Measurements from ENCODE around the gene IL1F10.

The IL1F10 gene

DNA sequence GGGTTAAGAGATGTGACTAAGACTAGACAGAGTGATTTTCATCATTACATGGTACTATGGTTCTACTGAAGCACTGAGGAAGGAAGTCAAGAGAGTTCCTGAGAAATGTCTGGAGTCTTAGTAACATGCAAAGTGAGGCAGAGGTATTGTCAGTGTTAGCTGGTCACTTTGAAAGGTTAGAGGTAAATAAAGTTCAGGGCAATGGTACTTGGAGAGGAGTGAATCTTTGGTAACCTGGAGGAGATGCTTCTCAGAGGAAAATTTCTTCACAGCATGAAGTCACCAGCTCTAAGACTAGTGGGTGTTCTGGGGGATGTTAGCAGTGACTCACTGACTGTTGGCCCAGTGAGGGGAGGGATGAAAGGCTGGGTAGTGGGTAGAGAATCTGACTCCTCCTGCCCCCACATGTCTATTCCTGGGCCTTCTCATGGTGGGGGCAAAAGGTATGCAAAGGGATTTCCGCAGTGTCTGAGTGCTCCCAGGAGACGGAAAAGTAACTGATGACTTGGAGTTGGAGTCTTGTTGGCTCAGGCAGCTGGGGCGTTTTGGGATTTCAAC lies 36.4 kb downstream of the IL1F10 start:
- no peaks in the 10 kb centered on the region for H3K4me1 ChIP-seq (ENCODE audit: low read length)
- H3K9me3 ChIP-seq (ENCODE audit: insufficient read depth, low read length) = no peaks in the 10 kb centered on the region
- no peak for TF ChIP-seq CTCF (IDR thresholded peaks at IDR 0.05; ENCODE audit: low read depth, low read length)
- no peak for TF ChIP-seq EZH2phosphoT487 (IDR thresholded peaks at IDR 0.05; ENCODE audit: low read depth)
- H3K4me3 ChIP-seq (ENCODE audit: low read length) = no peak overlapping the region
- no peak overlapping the region for H3K27ac ChIP-seq (ENCODE audit: low read length)
- H3K4me2 ChIP-seq (ENCODE audit: low read length) = no peak overlapping the region
- no peaks in the 10 kb centered on the region for H3K27me3 ChIP-seq (ENCODE audit: low read depth, low read length)
- no peaks in the 10 kb centered on the region for H3K36me3 ChIP-seq (replicated peaks; ENCODE audit: low read depth, low read length)
- H2AFZ ChIP-seq (ENCODE audit: low read depth, low read length) = no peak overlapping the region
- H3K79me2 ChIP-seq (ENCODE audit: low read length) = no peaks in the 10 kb centered on the region
- no peak overlapping the region for H3K9ac ChIP-seq (ENCODE audit: low read length)
- no peaks in the 10 kb centered on the region for H4K20me1 ChIP-seq (ENCODE audit: insufficient read depth, low read length)

DNA sequence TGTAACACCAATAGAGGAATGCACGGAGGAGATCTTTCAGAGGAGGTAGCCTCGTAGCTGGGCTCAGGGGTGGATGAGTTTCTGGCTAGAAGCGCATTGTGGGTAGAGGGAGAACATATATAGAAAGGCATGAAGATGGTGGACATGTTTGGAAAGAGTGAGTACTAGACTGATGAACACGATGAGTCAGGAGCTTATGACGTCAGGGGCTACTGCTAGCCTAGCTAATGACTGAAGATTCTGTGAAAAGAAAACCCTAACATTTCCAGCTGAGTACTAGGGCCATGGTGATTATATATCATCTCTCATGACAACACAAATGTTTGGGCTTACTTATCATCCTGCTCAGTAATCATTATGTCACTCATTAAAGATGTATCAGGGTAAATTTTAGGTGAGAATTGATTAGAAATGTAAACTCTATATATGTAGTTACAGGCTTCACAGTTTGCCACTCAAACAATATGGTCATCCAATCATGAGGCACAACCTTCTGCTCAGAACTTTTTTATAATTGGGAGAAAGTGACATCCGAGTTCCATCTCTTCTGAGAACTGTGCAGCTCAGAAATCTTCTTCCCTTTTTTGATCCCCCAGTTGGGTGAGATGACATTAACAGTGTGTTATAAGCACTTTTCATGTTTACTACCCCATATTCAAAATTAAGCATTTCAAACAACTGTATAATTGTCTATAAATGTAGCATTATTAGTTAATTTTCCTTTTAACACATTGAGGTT lies 37.4 kb downstream of the IL1F10 start:
- no peaks in the 10 kb centered on the region for H3K36me3 ChIP-seq (replicated peaks; ENCODE audit: low read depth, low read length)
- no peak overlapping the region for H3K4me3 ChIP-seq (ENCODE audit: low read length)
- H3K27me3 ChIP-seq (ENCODE audit: low read depth, low read length) = no peaks in the 10 kb centered on the region
- no peak overlapping the region for H2AFZ ChIP-seq (ENCODE audit: low read depth, low read length)
- no peaks in the 10 kb centered on the region for H4K20me1 ChIP-seq (ENCODE audit: insufficient read depth, low read length)
- H3K79me2 ChIP-seq (ENCODE audit: low read length) = no peaks in the 10 kb centered on the region
- H3K9me3 ChIP-seq (ENCODE audit: insufficient read depth, low read length) = no peaks in the 10 kb centered on the region
- TF ChIP-seq CTCF (IDR thresholded peaks at IDR 0.05; ENCODE audit: low read depth, low read length) = no peak
- no peak overlapping the region for H3K27ac ChIP-seq (ENCODE audit: low read length)
- H3K4me2 ChIP-seq (ENCODE audit: low read length) = no peak overlapping the region
- H3K9ac ChIP-seq (ENCODE audit: low read length) = no peak overlapping the region
- no peaks in the 10 kb centered on the region for H3K4me1 ChIP-seq (ENCODE audit: low read length)

GRCh38 chr2:113111121-113111520 lies 43.4 kb downstream of the IL1F10 start:
- Histone ChIP-seq H3K4me2 (ENCODE audit: low read length) (no peak overlapping the region), H3K4me3 (ENCODE audit: low read length) (no peak overlapping the region), H3K4me1 (ENCODE audit: low read length) (peaks cover 17% of the 10 kb centered on the region), H2AFZ (ENCODE audit: low read depth, low read length) (no peak overlapping the region), H3K9ac (ENCODE audit: low read length) (no peak overlapping the region), H3K27ac (ENCODE audit: low read length) (no peak overlapping the region), H3K36me3 (replicated peaks; ENCODE audit: low read depth, low read length) (no peaks in the 10 kb centered on the region), H3K79me2 (ENCODE audit: low read length) (no peaks in the 10 kb centered on the region), H3K27me3 (ENCODE audit: low read depth, low read length) (no peaks in the 10 kb centered on the region), H4K20me1 (ENCODE audit: insufficient read depth, low read length) (no peaks in the 10 kb centered on the region), H3K9me3 (ENCODE audit: insufficient read depth, low read length) (no peaks in the 10 kb centered on the region)
- TF ChIP-seq CTCF (IDR thresholded peaks at IDR 0.05; ENCODE audit: low read depth, low read length) = no peak
- no peak for TF ChIP-seq EZH2phosphoT487 (IDR thresholded peaks at IDR 0.05; ENCODE audit: low read depth)

DNA sequence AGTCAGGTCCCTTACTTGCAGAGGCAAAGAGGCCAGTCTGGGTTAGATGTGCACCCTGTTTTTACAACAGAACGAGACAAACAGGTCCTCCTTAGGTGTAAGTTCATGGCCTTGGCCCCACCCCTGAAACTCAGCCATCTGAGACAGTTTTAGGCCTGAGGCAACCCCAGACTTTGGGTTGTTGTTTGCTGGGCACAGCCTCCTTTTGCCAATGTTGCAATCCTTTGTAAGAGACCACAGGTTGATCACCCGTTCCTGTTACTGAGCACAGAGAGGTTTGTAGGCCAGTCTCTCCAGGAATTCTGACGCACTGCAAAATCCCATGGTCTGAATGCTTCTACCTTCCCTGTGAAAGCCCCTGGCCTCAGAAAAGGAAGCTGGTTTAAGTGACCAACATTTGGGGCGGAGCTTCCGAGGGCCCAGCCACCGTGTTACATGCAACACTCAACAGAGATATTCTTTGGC lies 44.1 kb downstream of the IL1F10 start:
- no peaks in the 10 kb centered on the region for H3K9me3 ChIP-seq (ENCODE audit: insufficient read depth, low read length)
- no peaks in the 10 kb centered on the region for H3K27me3 ChIP-seq (ENCODE audit: low read depth, low read length)
- H3K9ac ChIP-seq (ENCODE audit: low read length) = no peak overlapping the region
- no peaks in the 10 kb centered on the region for H4K20me1 ChIP-seq (ENCODE audit: insufficient read depth, low read length)
- H3K4me3 ChIP-seq (ENCODE audit: low read length) = no peak overlapping the region
- H3K4me2 ChIP-seq (ENCODE audit: low read length) = no peak overlapping the region
- no peaks in the 10 kb centered on the region for H3K36me3 ChIP-seq (replicated peaks; ENCODE audit: low read depth, low read length)
- TF ChIP-seq CTCF (IDR thresholded peaks at IDR 0.05; ENCODE audit: low read depth, low read length) = no peak
- no peak for TF ChIP-seq EZH2phosphoT487 (IDR thresholded peaks at IDR 0.05; ENCODE audit: low read depth)
- no peaks in the 10 kb centered on the region for H3K79me2 ChIP-seq (ENCODE audit: low read length)
- no peak overlapping the region for H3K27ac ChIP-seq (ENCODE audit: low read length)
- no peak overlapping the region for H2AFZ ChIP-seq (ENCODE audit: low read depth, low read length)
- peaks cover 24% of the 10 kb centered on the region for H3K4me1 ChIP-seq (ENCODE audit: low read length)

All from OCI-LY3 (cell line).